Measurements from ENCODE around the gene SGMS1.

- no peak for TF ChIP-seq CTCF (optimal IDR thresholded peaks at IDR 0.05 in 1 of 3, IDR thresholded peaks at IDR 0.05 in 1 of 3, conservative IDR thresholded peaks at IDR 0.05 in 1 of 3; ENCODE audit: extremely low read depth in 1 of 3, insufficient read depth in 2 of 3, low read length in 3 of 3)
- no peak for TF ChIP-seq EZH2 (IDR thresholded peaks at IDR 0.05; ENCODE audit: low read length)
These were observed 299.7 kb downstream of the SGMS1 start for GRCh38 chr10:50324046-50324445.
